Ascending aorta (tissue), 2 donors: Measurements from ENCODE around the gene CDX1. TPM values are rescaled to one million over a fixed set of nuclear protein-coding genes. Genes with fewer than 3 reads are reported as not detected.

Source experiments
- DNase-seq, 2 donors: peaks; one replicate each; pipeline ENCODE4 v3.0.0-alpha.2; 2019; ENCODE audit warnings: low spot score in 2 of 2
- H3K27ac ChIP-seq, 2 donors: fragments of 200-600 bp; sonication (generic); one replicate each; pipeline ENCODE4 v1.5.1; 2016 to 2017; ENCODE audit warnings: mild to moderate bottlenecking in 1 of 2
- H3K27me3 ChIP-seq: fragments of 200-600 bp; sonication (generic); one replicate; pipeline ENCODE4 v1.5.1; 2017
- H3K36me3 ChIP-seq, 2 donors: fragments of 200-600 bp; sonication (generic); one replicate each; pipeline ENCODE4 v1.5.1; 2016
- H3K4me1 ChIP-seq, 2 donors: fragments of 200-600 bp; sonication (generic); one replicate each; pipeline ENCODE4 v1.5.1; 2016 to 2017; ENCODE audit warnings: mild to moderate bottlenecking in 1 of 2
- H3K4me3 ChIP-seq, 2 donors: fragments of 200-600 bp; sonication (generic); one replicate each; pipeline ENCODE4 v1.5.1; 2016 to 2017; ENCODE audit warnings: mild to moderate bottlenecking in 1 of 2
- H3K9me3 ChIP-seq, 2 donors: fragments of 200-600 bp; sonication (generic); one replicate each; pipeline ENCODE4 v1.5.1; 2016
- intact Hi-C: fragments of 100-400 bp; cut with DNase I; formaldehyde crosslinking; loops from one replicate; pipeline ENCODE4 v1.15.1; 2023
- total RNA-seq: library from RNA; depleted of rRNA; stranded (reverse); fragments of >200 nt; gene quantifications from one replicate; pipeline ENCODE4 v1.1.0, GENCODE V29; 2016
- TF ChIP-seq, protein P1 (sequence below), 3 experiments: fragments of 200-600 bp in 2 of 3; fragments of 450-650 bp in 1 of 3; sonication (generic) in 2 of 3; IDR thresholded peaks; one replicate each; pipeline ENCODE4 v1.5.1; 2016 to 2019; ENCODE audit warnings: antibody characterized with exemption in 3 of 3, mild to moderate bottlenecking in 1 of 3, moderate library complexity in 1 of 3

The CDX1 gene
- total RNA-seq, 1 donor from 2014 or later = not detected

- TF ChIP-seq, protein P1, sequence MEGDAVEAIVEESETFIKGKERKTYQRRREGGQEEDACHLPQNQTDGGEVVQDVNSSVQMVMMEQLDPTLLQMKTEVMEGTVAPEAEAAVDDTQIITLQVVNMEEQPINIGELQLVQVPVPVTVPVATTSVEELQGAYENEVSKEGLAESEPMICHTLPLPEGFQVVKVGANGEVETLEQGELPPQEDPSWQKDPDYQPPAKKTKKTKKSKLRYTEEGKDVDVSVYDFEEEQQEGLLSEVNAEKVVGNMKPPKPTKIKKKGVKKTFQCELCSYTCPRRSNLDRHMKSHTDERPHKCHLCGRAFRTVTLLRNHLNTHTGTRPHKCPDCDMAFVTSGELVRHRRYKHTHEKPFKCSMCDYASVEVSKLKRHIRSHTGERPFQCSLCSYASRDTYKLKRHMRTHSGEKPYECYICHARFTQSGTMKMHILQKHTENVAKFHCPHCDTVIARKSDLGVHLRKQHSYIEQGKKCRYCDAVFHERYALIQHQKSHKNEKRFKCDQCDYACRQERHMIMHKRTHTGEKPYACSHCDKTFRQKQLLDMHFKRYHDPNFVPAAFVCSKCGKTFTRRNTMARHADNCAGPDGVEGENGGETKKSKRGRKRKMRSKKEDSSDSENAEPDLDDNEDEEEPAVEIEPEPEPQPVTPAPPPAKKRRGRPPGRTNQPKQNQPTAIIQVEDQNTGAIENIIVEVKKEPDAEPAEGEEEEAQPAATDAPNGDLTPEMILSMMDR (IDR thresholded peaks at IDR 0.05) = no peak
These were observed 25.7 kb upstream of the CDX1 start for GRCh38 chr5:150140830-150141229.

GRCh38 chr5:150141544-150142184, 24.9 kb upstream of the CDX1 start:
- TF ChIP-seq, protein P1 (IDR thresholded peaks at IDR 0.05) = no peak
- intact Hi-C loops = loop anchor here (10.0 kb wide), 1 partner anchor 453 kb away; no protein-coding TSS in a partner anchor
- H3K27ac ChIP-seq = peak overlapping the region; percentile 98 to 99
- H3K27me3 ChIP-seq = no peaks in the 10 kb centered on the region
- H3K9me3 ChIP-seq = no peaks in the 10 kb centered on the region
- DNase-seq = no peak
- peak overlapping the region in 1 of 2 donors; percentile 43 for H3K4me3 ChIP-seq
- H3K36me3 ChIP-seq = no peaks in the 10 kb centered on the region
- peaks cover 72 to 95% of the 10 kb centered on the region in 2 donors for H3K4me1 ChIP-seq

More at GRCh38 chr5:150140830-150141229, 25.7 kb upstream of the CDX1 start:
- H3K4me1 ChIP-seq = peaks cover 79 to 95% of the 10 kb centered on the region in 2 donors
- H3K27ac ChIP-seq = peak overlapping the region; percentile 98 to 99
- H3K27me3 ChIP-seq = no peaks in the 10 kb centered on the region
- intact Hi-C loops = loop anchor here (10.0 kb wide), 1 partner anchor 454 kb away; no protein-coding TSS in a partner anchor
- no peak for DNase-seq
- peaks cover 3 to 8% of the 10 kb centered on the region in 2 donors for H3K36me3 ChIP-seq
- peak overlapping the region in 1 of 2 donors; percentile 43 for H3K4me3 ChIP-seq
- H3K9me3 ChIP-seq = no peaks in the 10 kb centered on the region

DNA sequence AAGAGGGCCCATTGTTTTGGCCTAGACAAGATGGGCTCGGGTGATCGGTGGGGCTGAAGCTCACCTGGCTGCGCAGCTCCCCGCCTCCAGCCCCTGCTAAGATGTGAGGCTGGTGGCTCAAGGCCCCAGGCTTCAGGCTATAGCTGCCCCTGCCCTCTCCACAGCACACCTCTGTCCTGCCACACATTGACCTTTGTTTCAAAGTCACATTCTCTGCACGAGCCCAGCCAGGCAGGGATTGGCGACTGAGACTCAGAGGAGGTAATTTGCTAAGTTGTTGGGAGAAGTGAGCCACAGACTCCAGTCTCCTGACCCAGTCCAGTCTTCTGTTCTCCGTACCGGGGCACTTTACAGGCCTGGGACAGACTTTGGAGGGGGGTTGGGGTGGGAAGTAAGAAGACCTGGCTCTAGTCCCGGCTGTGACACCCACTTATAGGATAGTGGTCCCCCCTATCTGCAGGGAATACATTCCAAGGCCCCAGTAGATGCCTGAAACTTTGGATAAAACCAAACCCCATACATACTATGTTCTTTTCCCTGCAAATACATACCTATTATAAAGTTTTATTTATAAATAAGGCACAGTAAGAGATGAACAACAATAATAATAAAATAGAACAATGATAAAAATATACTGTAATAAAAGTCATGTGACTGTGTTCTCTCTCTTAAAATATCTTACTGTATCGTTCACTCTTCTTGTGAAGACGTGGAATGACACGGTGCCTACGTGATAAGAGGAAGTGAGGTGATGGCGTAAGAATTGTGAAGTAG, 24.2 kb upstream of the CDX1 start:
- DNase-seq = no peak
- peaks cover 70 to 95% of the 10 kb centered on the region in 2 donors for H3K4me1 ChIP-seq
- no peaks in the 10 kb centered on the region for H3K9me3 ChIP-seq
- peak overlapping the region; percentile 98 to 99 for H3K27ac ChIP-seq
- intact Hi-C loops = loop anchor here (10.0 kb wide), 1 partner anchor 452 kb away; no protein-coding TSS in a partner anchor
- TF ChIP-seq, protein P1 (IDR thresholded peaks at IDR 0.05) = no peak
- H3K27me3 ChIP-seq = no peaks in the 10 kb centered on the region
- H3K4me3 ChIP-seq = peak overlapping the region in 1 of 2 donors; percentile 46
- no peaks in the 10 kb centered on the region for H3K36me3 ChIP-seq

DNA sequence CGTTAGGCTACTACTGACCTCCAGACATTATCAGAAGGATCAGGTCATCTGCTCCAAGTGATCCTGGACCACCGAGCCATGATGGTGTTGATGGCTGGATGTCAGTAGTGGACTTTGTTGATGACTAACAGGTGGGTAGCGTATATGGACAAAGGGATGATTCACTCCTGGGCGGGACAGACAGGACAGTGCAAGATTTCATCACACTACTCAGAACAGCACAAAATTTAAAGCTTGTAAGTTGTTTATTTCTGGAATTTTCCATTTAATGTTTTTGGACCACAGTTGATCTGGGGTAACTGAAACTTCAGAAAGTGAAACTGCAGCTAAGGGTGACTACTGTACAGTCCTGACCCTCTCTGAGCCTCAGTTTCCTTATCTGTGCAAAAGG, 23.6 kb upstream of the CDX1 start:
- H3K9me3 ChIP-seq = no peaks in the 10 kb centered on the region
- no peaks in the 10 kb centered on the region for H3K27me3 ChIP-seq
- DNase-seq = peak in 1 of 2 donors; percentile 88
- no peaks in the 10 kb centered on the region for H3K36me3 ChIP-seq
- H3K4me3 ChIP-seq = peak overlapping the region in 1 of 2 donors; percentile 46
- TF ChIP-seq, protein P1 (IDR thresholded peaks at IDR 0.05) = no peak
- intact Hi-C loops = loop anchor here (10.0 kb wide), 1 partner anchor 452 kb away; no protein-coding TSS in a partner anchor
- H3K4me1 ChIP-seq = peaks cover 68 to 95% of the 10 kb centered on the region in 2 donors
- H3K27ac ChIP-seq = peak overlapping the region; percentile 98 to 99

- no peaks in the 10 kb centered on the region for H3K9me3 ChIP-seq
- peak overlapping the region; percentile 98 to 99 for H3K27ac ChIP-seq
- peak; percentile 71 to 95 for DNase-seq
- TF ChIP-seq, protein P1 (IDR thresholded peaks at IDR 0.05) = no peak
- peak overlapping the region; percentile 11 to 46 for H3K4me3 ChIP-seq
- H3K4me1 ChIP-seq = peaks cover 68 to 94% of the 10 kb centered on the region in 2 donors
- no peaks in the 10 kb centered on the region for H3K36me3 ChIP-seq
- no peaks in the 10 kb centered on the region for H3K27me3 ChIP-seq
- intact Hi-C loops = loop anchor here (10.0 kb wide), 1 partner anchor 451 kb away; no protein-coding TSS in a partner anchor
These were observed 23.0 kb upstream of the CDX1 start for GRCh38 chr5:150143350-150144245.
